RCC 7860 (cell line): Measurements from ENCODE around the gene APIP.
A peak's percentile ranks its signal among the peaks of the same experiment; 100 is the strongest.
"Not testable (repeated sequence)": the region's sequence is repeated elsewhere in the genome, so short reads cannot be mapped to it uniquely, and the experiment has no call there.

ENCODE experiments used
- DNase-seq: peaks from one replicate; pipeline ENCODE4 v3.0.0-alpha.2; 2015; ENCODE audit warnings: low spot score
- FAIRE-seq: peaks from 2 replicates; lab custom pipeline; 2012; peaks lifted over from hg19 to GRCh38; lab: Jason Lieb, UNC

Gene APIP

GRCh38 chr11:34926831-34927132, 10.6 kb upstream of the APIP start:
- DNase-seq (no peak), FAIRE-seq (no peak)

- FAIRE-seq (peak; percentile 82), DNase-seq (peak; percentile 43)
These were observed 10.1 kb upstream of the APIP start for GRCh38 chr11:34926101-34926830.

- DNase-seq (no peak), FAIRE-seq (no peak)
These were observed 8.5 kb upstream of the APIP start for GRCh38 chr11:34924714-34925113.

GRCh38 chr11:34921156-34921555, 5.0 kb upstream of the APIP start:
- FAIRE-seq = no peak
- no peak for DNase-seq

GRCh38 chr11:34916843-34917770, 928 bp upstream of the APIP start:
- DNase-seq (no peak), FAIRE-seq (no peak)

GRCh38 chr11:34915136-34916014, 804 bp downstream of the APIP start:
- FAIRE-seq = no peak

GRCh38 chr11:34913556-34913955, 2.6 kb downstream of the APIP start:
- DNase-seq, FAIRE-seq: not testable (repeated sequence)

More at GRCh38 chr11:34915136-34916014, 804 bp downstream of the APIP start:
- no peak for DNase-seq

GRCh38 chr11:34911676-34912075, 4.5 kb downstream of the APIP start:
- no peak for FAIRE-seq

GRCh38 chr11:34910817-34911216, 5.4 kb downstream of the APIP start:
- FAIRE-seq (no peak), DNase-seq (no peak)

More at GRCh38 chr11:34911676-34912075, 4.5 kb downstream of the APIP start:
- DNase-seq = no peak

GRCh38 chr11:34909955-34910354, 6.2 kb downstream of the APIP start:
- no peak for FAIRE-seq

GRCh38 chr11:34909415-34909814, 6.8 kb downstream of the APIP start:
- no peak for DNase-seq
- FAIRE-seq = no peak

More at GRCh38 chr11:34909955-34910354, 6.2 kb downstream of the APIP start:
- no peak for DNase-seq

GRCh38 chr11:34907934-34908593, 8.1 kb downstream of the APIP start:
- FAIRE-seq (no peak), DNase-seq (no peak)

GRCh38 chr11:34905666-34906065, 10.5 kb downstream of the APIP start:
- FAIRE-seq = no peak
- no peak for DNase-seq

GRCh38 chr11:34904421-34904955, 11.7 kb downstream of the APIP start:
- FAIRE-seq (no peak), DNase-seq (no peak)

GRCh38 chr11:34899633-34900016, 16.6 kb downstream of the APIP start:
- DNase-seq (no peak), FAIRE-seq (no peak)

GRCh38 chr11:34898474-34898873, 17.7 kb downstream of the APIP start:
- no peak for FAIRE-seq
- DNase-seq = no peak

- no peak for DNase-seq
- no peak for FAIRE-seq
These were observed 18.9 kb downstream of the APIP start for GRCh38 chr11:34897171-34897870.

- DNase-seq, FAIRE-seq: not testable (repeated sequence)
These were observed 20.0 kb downstream of the APIP start for GRCh38 chr11:34896191-34896590.

- DNase-seq = no peak
- FAIRE-seq = no peak
These were observed 22.8 kb downstream of the APIP start for GRCh38 chr11:34893416-34893815.

GRCh38 chr11:34891611-34892010, 24.6 kb downstream of the APIP start:
- no peak for DNase-seq
- no peak for FAIRE-seq
